HepG2 (cell line): Measurements from ENCODE around the gene AGAP1.

Experiments
- CTCF ChIP-seq: sonication (generic); formaldehyde crosslinking; IDR thresholded peaks from 2 replicates; pipeline ENCODE4 v1.5.0; 2020; ENCODE audit warnings: mild to moderate bottlenecking, missing genetic modification reagents, moderate library complexity
- MTA3 ChIP-seq: sonication (generic); formaldehyde crosslinking; IDR thresholded peaks from 2 replicates; pipeline ENCODE4 v1.4.0; 2020; ENCODE audit warnings: missing genetic modification reagents
- ZNF121 ChIP-seq: sonication (generic); formaldehyde crosslinking; IDR thresholded peaks from 2 replicates; pipeline ENCODE4 v1.5.0; 2020; ENCODE audit warnings: mild to moderate bottlenecking, missing genetic modification reagents
- TF ChIP-seq, protein P1 (sequence below): sonication (generic); formaldehyde crosslinking; IDR thresholded peaks from 2 replicates; pipeline ENCODE4 v1.4.0; 2020; ENCODE audit warnings: missing genetic modification reagents

DNA sequence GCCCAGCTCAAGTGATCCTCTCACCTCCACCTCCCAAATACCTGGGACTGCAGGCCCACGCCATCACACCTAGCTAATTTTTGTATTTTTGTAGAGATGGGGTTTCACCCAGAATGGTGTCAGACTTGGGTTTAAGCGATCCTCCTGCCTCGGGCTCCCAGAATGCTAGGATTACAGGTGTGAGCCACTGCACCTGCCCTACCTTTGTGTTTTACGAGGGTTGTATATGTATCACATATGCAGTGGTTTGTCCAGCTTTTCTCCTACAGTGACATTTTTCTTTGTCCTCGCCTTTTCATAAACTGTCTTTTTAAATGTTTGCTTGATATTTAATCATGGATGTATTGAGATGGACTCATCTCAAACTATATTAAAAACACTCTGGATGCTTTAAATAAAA, 38.5 kb downstream of the AGAP1 start:
- TF ChIP-seq CTCF (no peak), ZNF121 (CRISPR knock-in tag) (no peak), MTA3 (CRISPR knock-in tag) (no peak)
- TF ChIP-seq, protein P1, sequence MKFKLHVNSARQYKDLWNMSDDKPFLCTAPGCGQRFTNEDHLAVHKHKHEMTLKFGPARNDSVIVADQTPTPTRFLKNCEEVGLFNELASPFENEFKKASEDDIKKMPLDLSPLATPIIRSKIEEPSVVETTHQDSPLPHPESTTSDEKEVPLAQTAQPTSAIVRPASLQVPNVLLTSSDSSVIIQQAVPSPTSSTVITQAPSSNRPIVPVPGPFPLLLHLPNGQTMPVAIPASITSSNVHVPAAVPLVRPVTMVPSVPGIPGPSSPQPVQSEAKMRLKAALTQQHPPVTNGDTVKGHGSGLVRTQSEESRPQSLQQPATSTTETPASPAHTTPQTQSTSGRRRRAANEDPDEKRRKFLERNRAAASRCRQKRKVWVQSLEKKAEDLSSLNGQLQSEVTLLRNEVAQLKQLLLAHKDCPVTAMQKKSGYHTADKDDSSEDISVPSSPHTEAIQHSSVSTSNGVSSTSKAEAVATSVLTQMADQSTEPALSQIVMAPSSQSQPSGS (CRISPR knock-in tag), result no peak
